ENCODE data around the gene VPS16.

- TF ChIP-seq CTCF (conservative IDR thresholded peaks at IDR 0.05 in 1 of 2, IDR thresholded peaks at IDR 0.05 in 1 of 2; ENCODE audit: low read depth in 1 of 2, low read length in 2 of 2), result no peak
- TF ChIP-seq EZH2 (IDR thresholded peaks at IDR 0.05; ENCODE audit: low read length, missing control alignments), result no peak
These were observed 61.7 kb downstream of the VPS16 start for GRCh38 chr20:2902291-2902690.

All from fibroblast of lung (primary cell).